ENCODE measurements around the gene ATP5PD. TPM values are rescaled to one million over a fixed set of nuclear protein-coding genes. Genes with fewer than 3 reads are reported as not detected.

Gene ATP5PD
- total and polyA plus RNA-seq, 2 of the 13 experiments (the other 11 are each of a cell fraction or from before 2014, with no cell fraction given): 158 to 428 TPM

- peak; percentile 87; the same call in 1 of the 2 replicates for TF ChIP-seq ZBTB34 (CRISPR knock-in tag; IDR thresholded peaks at IDR 0.05)
- no peak for TF ChIP-seq SYNCRIP (IDR thresholded peaks at IDR 0.05; ENCODE audit: insufficient read depth, low read depth, low read length)
- peak; percentile 71 for TF ChIP-seq ZNF605 (CRISPR knock-in tag; IDR thresholded peaks at IDR 0.05)
- TF ChIP-seq KLF6 (CRISPR knock-in tag; IDR thresholded peaks at IDR 0.05): 0 out of 2 replicates have a peak, but pooled peaks have one; percentile 66
- TF ChIP-seq ARID5B (CRISPR knock-in tag; IDR thresholded peaks at IDR 0.05): peak; percentile 98
- TF ChIP-seq ZNF678 (CRISPR knock-in tag; IDR thresholded peaks at IDR 0.05): no peak
- 0 out of 2 replicates have a peak, but pooled peaks have one; percentile 63 for TF ChIP-seq SOX13 (IDR thresholded peaks at IDR 0.05)
- TF ChIP-seq SOX13 (CRISPR knock-in tag; conservative IDR thresholded peaks at IDR 0.05 in 1 of 2, IDR thresholded peaks at IDR 0.05 in 1 of 2): peak in 1 of 2 experiments; percentile 90; a peak in 2 of 4 replicates
- TF ChIP-seq HMG20A (CRISPR knock-in tag; IDR thresholded peaks at IDR 0.05; ENCODE audit: borderline replicate concordance): peak; percentile 96
- peak; percentile 68 for TF ChIP-seq ZNF350 (CRISPR knock-in tag; IDR thresholded peaks at IDR 0.05; ENCODE audit: borderline replicate concordance, low read depth)
- 0 out of 2 replicates have a peak, but pooled peaks have one; percentile 75 for TF ChIP-seq ZSCAN29 (CRISPR knock-in tag; conservative IDR thresholded peaks at IDR 0.05)
- TF ChIP-seq MATR3 (CRISPR knock-in tag; IDR thresholded peaks at IDR 0.05): no peak
- no peak for TF ChIP-seq GABPA (IDR thresholded peaks at IDR 0.05; ENCODE audit: low read depth, low read length)
- TF ChIP-seq GABPA (CRISPR knock-in tag; IDR thresholded peaks at IDR 0.05; ENCODE audit: low read depth): peak; percentile 71
- TF ChIP-seq ZNF160 (CRISPR knock-in tag; IDR thresholded peaks at IDR 0.05): no peak
- no peak for TF ChIP-seq ZNF766 (CRISPR knock-in tag; IDR thresholded peaks at IDR 0.05; ENCODE audit: borderline replicate concordance)
- peak; percentile 65; the same call in 1 of the 2 replicates for TF ChIP-seq ZBTB20 (CRISPR knock-in tag; IDR thresholded peaks at IDR 0.05; ENCODE audit: borderline replicate concordance, low read depth)
- no peak for TF ChIP-seq CC2D1A (CRISPR knock-in tag; IDR thresholded peaks at IDR 0.05)
- TF ChIP-seq XBP1 (CRISPR knock-in tag; IDR thresholded peaks at IDR 0.05): no peak
- TF ChIP-seq ZSCAN25 (CRISPR knock-in tag; IDR thresholded peaks at IDR 0.05): peak; percentile 58
- no peak; the same call in 1 of the 2 replicates for TF ChIP-seq REPIN1 (CRISPR knock-in tag; IDR thresholded peaks at IDR 0.05; ENCODE audit: borderline replicate concordance, low read depth)
- TF ChIP-seq HOXA3 (CRISPR knock-in tag; IDR thresholded peaks at IDR 0.05): peak; percentile 88
- TF ChIP-seq TBX3 (IDR thresholded peaks at IDR 0.05; ENCODE audit: borderline replicate concordance): peak; percentile 89
- TF ChIP-seq ZNF781 (CRISPR knock-in tag; IDR thresholded peaks at IDR 0.05; ENCODE audit: borderline replicate concordance, not compliant biosample characterization): no peak
- no peak for TF ChIP-seq PHB2 (IDR thresholded peaks at IDR 0.05; ENCODE audit: partially characterized antibody)
These were observed 37.4 kb upstream of the ATP5PD start (continued) for GRCh38 chr17:75084039-75084660.
